Breast epithelium (tissue), 3 donors: ENCODE results near the gene CARD10.

Source experiments
- CTCF ChIP-seq, 3 donors: fragments of 450-650 bp; IDR thresholded peaks; one replicate each; pipeline ENCODE4 v1.5.1; 2016 to 2017; ENCODE audit warnings: antibody characterized with exemption in 3 of 3, mild to moderate bottlenecking in 3 of 3, moderate library complexity in 3 of 3
- POLR2A ChIP-seq: fragments of 450-650 bp; IDR thresholded peaks from one replicate; pipeline ENCODE4 v1.6.1; 2016; ENCODE audit warnings: antibody characterized with exemption, mild to moderate bottlenecking, moderate library complexity
- POLR2AphosphoS5 ChIP-seq, 3 donors: sonication (generic); formaldehyde crosslinking; IDR thresholded peaks; one replicate each; pipeline ENCODE4 v1.6.1; 2017; ENCODE audit warnings: antibody characterized with exemption in 3 of 3

GRCh38 chr22:37514526-37515051 lies 4.6 kb downstream of the CARD10 start:
- no peak for TF ChIP-seq POLR2A
- TF ChIP-seq POLR2AphosphoS5 (IDR thresholded peaks at IDR 0.05): no peak
- no peak for TF ChIP-seq CTCF (IDR thresholded peaks at IDR 0.05)
